Pancreas (tissue), 10 donors: Measurements from ENCODE around the gene ARHGEF37. TPM values are rescaled to one million over a fixed set of nuclear protein-coding genes. Genes with fewer than 3 reads are reported as not detected.

ENCODE experiments used
- ATAC-seq, 4 donors: fragments of 200-7000 bp; cut with Tn5 transposase; one replicate each; pipeline versions ENCODE4 v1.8.0 to v1.9.1; 2020; ENCODE audit warnings: mild to moderate bottlenecking in 4 of 4, moderate library complexity in 4 of 4
- DNase-seq, 6 donors: peaks; one replicate each; pipeline ENCODE4 v3.0.0-alpha.2; 2020
- FAIRE-seq: peaks from 2 replicates; lab custom pipeline; 2012; peaks lifted over from hg19 to GRCh38; lab: Jason Lieb, UNC
- H3K27ac ChIP-seq, 4 donors: fragments of 200-600 bp; sonication (generic); 1 replicate in 3 of 4; 2 replicates in 1 of 4; pipeline versions ENCODE4 v1.5.0 to v1.8.0; 2020
- H3K27me3 ChIP-seq, 4 donors: fragments of 200-600 bp; one replicate each; pipeline ENCODE4 v1.8.0; 2021
- H3K36me3 ChIP-seq, 3 donors: fragments of 200-600 bp; sonication (generic) in 1 of 3; one replicate each; pipeline versions ENCODE4 v1.5.0 to v1.8.0; 2020 to 2021
- H3K4me1 ChIP-seq, 3 donors: fragments of 200-600 bp; one replicate each; pipeline ENCODE4 v1.8.0; 2021
- H3K4me3 ChIP-seq, 4 donors: fragments of 200-600 bp; sonication (generic) in 2 of 4; one replicate each; pipeline versions ENCODE4 v1.5.0 to v1.8.0; 2020 to 2021
- H3K9me3 ChIP-seq, 4 donors: fragments of 200-600 bp; one replicate each; pipeline ENCODE4 v1.8.0; 2021
- WGBS, 2 donors: extraction: QIAGEN DNeasy Blood & Tissue Kit; methylation state at CpG; one replicate each; pipeline ENCODE4 v1.1.7; 2013; 5-methylcytosine and 5-hydroxymethylcytosine counted together
- intact Hi-C, 3 donors: fragments of 100-400 bp; cut with DNase I; formaldehyde crosslinking; loops; one replicate each; pipeline versions ENCODE4 v1.11.1 to v1.14.2; 2022
- polyA plus RNA-seq, 2 donors: library from polyadenylated mRNA; stranded (reverse); fragments of 200-250 nt; gene quantifications; one replicate each; pipeline ENCODE4 v1.2.3, GENCODE V29; 2013
- total RNA-seq, 6 donors: library from RNA; stranded (reverse); fragmentation: NEBNext Ultra II Directional in 4 of 6; extraction: Animal tissue kit (Norgen Biotek cat#: 25700) in 4 of 6; gene quantifications; one replicate each; pipeline versions ENCODE4 v1.2.1 to v1.2.4, GENCODE V29; 2021 to 2023
- TF ChIP-seq, protein P1 (sequence below), 4 donors: fragments of 200-600 bp; sonication (generic) in 3 of 4; IDR thresholded peaks; one replicate each; pipeline versions ENCODE4 v1.5.0 to v1.8.0; 2021; ENCODE audit warnings: antibody characterized with exemption in 4 of 4
- donor health status: healthy with polysubstance abuse.
- donor health status: DM: no; HTN: no; CAD: no; lungs with moderate emphysema.
- donor health status: DM: no; HTN: no; CAD: no.
- donor health status: control.
- donor health status: control.
- donor health status: Bipolar disorder and iron deficiency.
- donor health status: DM: yes; HTN: yes; CAD: no.
- donor health status: DM: no; HTN: no; CAD: no.
- donor health status: DM: no; HTN: no; CAD: no.
- donor health status: DM: yes; HTN: yes; CAD: no.

ARHGEF37 gene
- total and polyA plus RNA-seq, 8 donors, result 5.7 to 13.6 (median 9.2) TPM

DNA sequence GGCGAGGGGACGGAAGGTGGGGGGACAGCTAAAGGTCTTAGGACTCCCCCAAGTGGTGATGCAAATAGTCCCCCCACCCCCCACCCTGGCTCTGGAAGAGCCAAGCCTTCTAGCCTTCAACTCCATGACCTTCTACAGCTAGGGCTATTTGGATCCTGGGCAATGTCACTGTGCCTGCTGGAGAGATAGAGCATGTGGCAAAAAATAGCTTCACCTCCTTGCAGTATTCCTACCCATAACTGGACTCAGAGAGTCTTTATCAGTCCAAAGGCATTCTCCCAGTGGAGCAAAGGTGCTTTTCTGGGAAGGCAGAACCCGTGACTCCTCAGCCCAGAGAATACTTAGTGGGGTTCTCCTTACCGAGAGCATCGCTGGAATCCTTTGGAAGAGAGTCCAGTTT, 100.0 kb downstream of the ARHGEF37 start:
- intact Hi-C loops, result no loop called here
- no peaks in the 10 kb centered on the region for H3K27me3 ChIP-seq
- DNase-seq (no peak), ATAC-seq (no peak), FAIRE-seq (no peak)
- no peaks in the 10 kb centered on the region for H3K4me1 ChIP-seq
- TF ChIP-seq, protein P1, sequence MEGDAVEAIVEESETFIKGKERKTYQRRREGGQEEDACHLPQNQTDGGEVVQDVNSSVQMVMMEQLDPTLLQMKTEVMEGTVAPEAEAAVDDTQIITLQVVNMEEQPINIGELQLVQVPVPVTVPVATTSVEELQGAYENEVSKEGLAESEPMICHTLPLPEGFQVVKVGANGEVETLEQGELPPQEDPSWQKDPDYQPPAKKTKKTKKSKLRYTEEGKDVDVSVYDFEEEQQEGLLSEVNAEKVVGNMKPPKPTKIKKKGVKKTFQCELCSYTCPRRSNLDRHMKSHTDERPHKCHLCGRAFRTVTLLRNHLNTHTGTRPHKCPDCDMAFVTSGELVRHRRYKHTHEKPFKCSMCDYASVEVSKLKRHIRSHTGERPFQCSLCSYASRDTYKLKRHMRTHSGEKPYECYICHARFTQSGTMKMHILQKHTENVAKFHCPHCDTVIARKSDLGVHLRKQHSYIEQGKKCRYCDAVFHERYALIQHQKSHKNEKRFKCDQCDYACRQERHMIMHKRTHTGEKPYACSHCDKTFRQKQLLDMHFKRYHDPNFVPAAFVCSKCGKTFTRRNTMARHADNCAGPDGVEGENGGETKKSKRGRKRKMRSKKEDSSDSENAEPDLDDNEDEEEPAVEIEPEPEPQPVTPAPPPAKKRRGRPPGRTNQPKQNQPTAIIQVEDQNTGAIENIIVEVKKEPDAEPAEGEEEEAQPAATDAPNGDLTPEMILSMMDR (IDR thresholded peaks at IDR 0.05), result no peak
- H3K4me3 ChIP-seq, result no peak overlapping the region
- no peaks in the 10 kb centered on the region for H3K36me3 ChIP-seq
- H3K9me3 ChIP-seq, result no peaks in the 10 kb centered on the region
- no peak overlapping the region for H3K27ac ChIP-seq
- WGBS, 2 donors, result 91 to 94% methylated on average over 5 of the region's 5 CpGs

DNA sequence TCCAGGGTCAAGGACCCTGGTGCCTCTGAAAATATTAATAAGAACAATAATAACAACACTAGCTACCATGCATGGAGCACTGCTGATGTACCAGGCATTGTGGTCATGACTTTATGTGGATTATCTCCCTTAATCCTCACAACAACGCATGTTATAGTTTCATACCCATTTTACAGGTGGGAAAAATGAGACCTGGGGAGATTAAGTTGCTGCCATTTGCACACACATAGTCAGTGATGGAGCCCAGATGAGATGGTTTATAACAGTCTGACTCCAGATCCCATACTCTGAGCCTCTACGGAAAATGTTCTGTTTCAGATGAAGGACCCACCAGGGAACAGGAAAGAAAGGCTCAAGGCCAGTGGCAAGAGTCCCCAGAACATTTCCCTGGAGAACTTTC, 100.6 kb downstream of the ARHGEF37 start:
- H3K27ac ChIP-seq, result no peak overlapping the region
- intact Hi-C loops, result no loop called here
- FAIRE-seq (no peak), DNase-seq (no peak), ATAC-seq (no peak)
- H3K9me3 ChIP-seq, result no peaks in the 10 kb centered on the region
- WGBS, 2 donors, result 93 to 96% methylated on average over 2 of the region's 2 CpGs
- no peaks in the 10 kb centered on the region for H3K36me3 ChIP-seq
- no peaks in the 10 kb centered on the region for H3K4me1 ChIP-seq
- H3K4me3 ChIP-seq, result no peak overlapping the region
- no peaks in the 10 kb centered on the region for H3K27me3 ChIP-seq
- TF ChIP-seq, protein P1 (IDR thresholded peaks at IDR 0.05), result no peak

DNA sequence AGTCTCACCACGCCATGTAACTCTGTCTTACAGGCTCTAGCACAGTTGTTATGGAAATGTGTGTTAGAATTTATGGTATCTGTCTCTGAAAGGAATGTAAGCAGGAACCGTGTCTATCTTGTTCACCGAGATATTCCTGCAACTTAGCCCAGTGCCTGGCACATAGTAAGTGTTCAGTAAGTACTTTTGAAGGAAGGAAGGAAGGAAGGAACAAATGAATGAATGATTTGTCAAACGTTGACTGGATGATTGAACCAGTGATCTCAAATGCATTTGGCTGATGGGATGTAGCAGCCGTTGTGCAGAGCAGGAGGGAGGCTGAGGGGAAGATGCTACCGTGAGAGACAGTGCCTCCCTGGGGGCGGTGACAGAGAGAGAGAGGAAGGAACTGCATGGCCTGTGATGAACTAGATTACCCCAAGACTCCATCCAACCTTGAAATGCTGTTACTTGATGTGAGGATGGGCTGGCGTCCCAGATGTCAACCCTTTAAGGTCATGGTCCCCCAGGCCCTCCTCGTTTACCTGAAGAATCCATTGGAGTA, 101.3 kb downstream of the ARHGEF37 start:
- FAIRE-seq, result no peak
- WGBS, 2 donors, result 68 to 74% methylated on average over 9 of the region's 9 CpGs

DNA sequence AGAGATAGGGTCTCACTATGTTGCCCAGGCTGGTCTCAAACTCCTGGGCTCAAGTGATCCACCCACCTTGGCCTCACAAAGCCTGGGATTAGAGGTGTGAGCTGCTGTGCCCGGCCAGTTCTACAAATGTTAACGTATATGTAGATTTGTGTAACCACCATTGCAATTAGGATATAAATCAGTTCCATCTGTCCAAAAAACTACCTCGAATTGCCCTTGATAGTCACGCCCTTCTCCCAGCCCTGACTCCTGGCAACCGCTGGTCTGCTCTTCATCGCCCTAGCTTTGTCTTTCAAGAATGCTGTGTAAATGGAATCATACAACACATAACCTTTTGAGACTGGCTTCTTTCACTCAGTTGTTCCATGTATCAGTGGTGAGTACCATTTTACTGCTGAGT, 102.7 kb downstream of the ARHGEF37 start:
- TF ChIP-seq, protein P1 (IDR thresholded peaks at IDR 0.05), result no peak
- H3K27ac ChIP-seq, result no peak overlapping the region
- ATAC-seq (no peak), FAIRE-seq (no peak), DNase-seq (no peak)
- WGBS, 2 donors, result 89 to 90% methylated on average over 6 of the region's 6 CpGs
- intact Hi-C loops, result no loop called here
- H3K4me1 ChIP-seq, result no peaks in the 10 kb centered on the region
- no peaks in the 10 kb centered on the region for H3K9me3 ChIP-seq
- H3K4me3 ChIP-seq, result no peak overlapping the region
- H3K27me3 ChIP-seq, result no peaks in the 10 kb centered on the region
- H3K36me3 ChIP-seq, result no peaks in the 10 kb centered on the region

More for the DNA sequence above, 101.3 kb downstream of the ARHGEF37 start:
- no peaks in the 10 kb centered on the region for H3K9me3 ChIP-seq
- no peak for DNase-seq
- TF ChIP-seq, protein P1 (IDR thresholded peaks at IDR 0.05), result no peak
- intact Hi-C loops, result no loop called here
- no peak overlapping the region for H3K4me3 ChIP-seq
- H3K27me3 ChIP-seq, result no peaks in the 10 kb centered on the region
- H3K27ac ChIP-seq, result no peak overlapping the region
- H3K4me1 ChIP-seq, result no peaks in the 10 kb centered on the region
- no peaks in the 10 kb centered on the region for H3K36me3 ChIP-seq
- ATAC-seq, result no peak

DNA sequence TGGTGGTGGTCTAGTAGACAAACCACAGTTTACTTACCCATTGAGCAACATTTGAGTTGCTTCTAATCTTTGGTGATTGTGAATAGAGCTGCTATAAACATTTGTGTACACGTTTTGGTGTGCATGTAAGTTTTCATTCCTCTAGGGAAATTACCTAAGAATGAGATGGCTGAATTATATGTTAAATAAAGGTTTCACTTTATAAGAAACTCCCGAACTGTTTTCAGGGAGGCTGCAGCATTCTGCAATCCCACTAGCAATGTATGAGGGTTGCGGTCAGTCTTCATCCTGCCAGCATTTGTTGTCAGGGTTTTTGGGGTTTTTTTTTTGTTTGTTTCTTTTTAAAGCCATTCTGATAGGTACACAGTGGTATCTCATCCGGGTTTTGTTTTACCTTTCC, 103.1 kb downstream of the ARHGEF37 start:
- FAIRE-seq, result no peak
- H3K36me3 ChIP-seq, result no peaks in the 10 kb centered on the region
- DNase-seq, result no peak
- intact Hi-C loops, result no loop called here
- H3K27ac ChIP-seq, result no peak overlapping the region
- WGBS, 2 donors, result 54 to 58% methylated on average over 4 of the region's 4 CpGs
- H3K4me3 ChIP-seq, result no peak overlapping the region
- H3K9me3 ChIP-seq, result no peaks in the 10 kb centered on the region
- TF ChIP-seq, protein P1 (IDR thresholded peaks at IDR 0.05), result no peak
- ATAC-seq, result no peak
- no peaks in the 10 kb centered on the region for H3K4me1 ChIP-seq
- no peaks in the 10 kb centered on the region for H3K27me3 ChIP-seq

Other genes with a start within 250 kb of the ARHGEF37 start
- 1 to 10 TPM; 3.7 to 9.0 (median 5.7) TPM for gene GRPEL2, start 236.0 kb upstream of the ARHGEF37 start, total RNA-seq
- gene GRPEL2, start 236.0 kb upstream of the ARHGEF37 start, polyA plus RNA-seq, result 1 to 10 TPM; 2.1 to 4.4 TPM
- gene PCYOX1L, start 223.5 kb upstream of the ARHGEF37 start, total RNA-seq, result 1 to 10 TPM; 2.1 to 7.2 (median 3.1) TPM
- gene PCYOX1L, start 223.5 kb upstream of the ARHGEF37 start, polyA plus RNA-seq, result 10 to 100 TPM in 1 of 2 donors, 1 to 10 TPM in 1; 5.8 to 11.5 TPM
- not detected for gene IL17B, start 202.2 kb upstream of the ARHGEF37 start, total RNA-seq
- gene IL17B, start 202.2 kb upstream of the ARHGEF37 start, polyA plus RNA-seq, result not detected
- 10 to 100 TPM; 60.5 to 98.1 (median 83.0) TPM for gene CSNK1A1, start 30.1 kb upstream of the ARHGEF37 start, total RNA-seq
- gene CSNK1A1, start 30.1 kb upstream of the ARHGEF37 start, polyA plus RNA-seq, result 10 to 100 TPM; 23.0 to 41.0 TPM
- gene PPARGC1B, start 148.8 kb downstream of the ARHGEF37 start, total RNA-seq, result 1 to 10 TPM; 1.1 to 2.4 (median 1.5) TPM
- 1 to 10 TPM in 1 of 2 donors, under 1 TPM in 1; 0.47 to 1.4 TPM for gene PPARGC1B, start 148.8 kb downstream of the ARHGEF37 start, polyA plus RNA-seq